GM12878 (cell line): ENCODE measurements around the gene OR10A3. TPM values are rescaled to one million over a fixed set of nuclear protein-coding genes. Genes with fewer than 3 reads are reported as not detected.
A peak's percentile ranks its signal among the peaks of the same experiment; 100 is the strongest.

Source experiments
- ATAC-seq: fragments of 200-7000 bp; cut with Tn5 transposase; 3 replicates; pipeline ENCODE4 v1.9.1; 2020; ENCODE audit warnings: mild to moderate bottlenecking, moderate library complexity
- BruUV-seq: library from RNA; stranded (reverse); fragments of 400-500 nt; replicated peaks from 2 replicates; lab custom pipeline; 2021; lab: Mats Ljungman, UMichigan
- CTCF ChIA-PET: fragments of 300-600 bp; sonication (Branson Sonifier 250); formaldehyde crosslinking; extraction: SDS; loops from one replicate; lab custom pipeline; 2021; ENCODE audit warnings: inconsistent platforms; lab: Yijun Ruan, JAX
- POLR2A ChIA-PET: fragments of 350-600 bp; formaldehyde crosslinking; extraction: SDS; loops from one replicate; lab custom pipeline; 2021; ENCODE audit warnings: inconsistent platforms; lab: Charles Lee
- RAD21 ChIA-PET: fragments of 300-600 bp; sonication (Branson Sonifier 250); formaldehyde crosslinking; loops from one replicate; lab custom pipeline; 2023; ENCODE audit warnings: antibody characterized with exemption; ENCODE audit not compliant: unreplicated experiment; lab: Charles Lee
- SMC1A ChIA-PET: fragments of 300-600 bp; sonication (Branson Sonifier 250); formaldehyde crosslinking; loops from one replicate; lab custom pipeline; 2023; ENCODE audit not compliant: unreplicated experiment, uncharacterized antibody; lab: Charles Lee
- DNase-seq: peaks from one replicate; pipeline ENCODE4 v3.0.0-alpha.2; 2011; ENCODE audit warnings: low read depth, low spot score
- FAIRE-seq: peaks from 3 replicates; lab custom pipeline; 2011; peaks lifted over from hg19 to GRCh38; lab: Jason Lieb, UNC
- H2AFZ ChIP-seq: 2 replicates; pipeline ENCODE4 v1.6.0; 2011; ENCODE audit warnings: low read depth, low read length, control low read depth; ENCODE audit not compliant: control insufficient read depth
- H3K27ac ChIP-seq: 2 replicates; pipeline ENCODE4 v1.5.1; 2011; ENCODE audit warnings: control low read depth; ENCODE audit not compliant: control insufficient read depth, insufficient read depth
- H3K27me3 ChIP-seq, 2 experiments: replicated peaks in 1 of 2; 2 replicates each; pipeline versions ENCODE4 v1.6.0 to v1.6.1; 2011; ENCODE audit warnings: low read length in 1 of 2; ENCODE audit not compliant: control insufficient read depth in 2 of 2, insufficient read depth in 2 of 2
- H3K36me3 ChIP-seq, 2 experiments: 2 replicates each; pipeline ENCODE4 v1.5.1; 2011; ENCODE audit warnings: low read length in 1 of 2; ENCODE audit not compliant: control insufficient read depth in 2 of 2, insufficient read depth in 2 of 2
- H3K4me1 ChIP-seq: 2 replicates; pipeline ENCODE4 v1.6.1; 2011; ENCODE audit warnings: mild to moderate bottlenecking, low read length, moderate library complexity, mixed read lengths; ENCODE audit not compliant: control insufficient read depth, insufficient read depth
- H3K4me2 ChIP-seq: 2 replicates; pipeline ENCODE4 v1.6.0; 2011; ENCODE audit warnings: control low read depth; ENCODE audit not compliant: control insufficient read depth, insufficient read depth
- H3K4me3 ChIP-seq: fragments of 200-600 bp; sonication (generic); 2 replicates; pipeline ENCODE4 v1.5.1; 2016
- H3K79me2 ChIP-seq: 2 replicates; pipeline ENCODE4 v1.6.0; 2011; ENCODE audit warnings: low read length; ENCODE audit not compliant: control insufficient read depth, insufficient read depth
- H3K9ac ChIP-seq: 2 replicates; pipeline ENCODE4 v1.8.0; 2011; ENCODE audit warnings: low read length, control low read depth, mixed read lengths; ENCODE audit not compliant: control insufficient read depth, insufficient read depth
- H3K9me3 ChIP-seq: replicated peaks from 3 replicates; pipeline ENCODE4 v1.5.1; 2011; ENCODE audit warnings: mild to moderate bottlenecking, low read length; ENCODE audit not compliant: control insufficient read depth, insufficient read depth
- H4K20me1 ChIP-seq: 2 replicates; pipeline ENCODE4 v1.6.0; 2011; ENCODE audit not compliant: control insufficient read depth, insufficient read depth
- ASH2L ChIP-seq: fragments of 300-600, 200-600 bp; sonication (generic); IDR thresholded peaks from 2 replicates; pipeline ENCODE4 v1.6.1; 2017; ENCODE audit warnings: low read depth, mild to moderate bottlenecking, borderline replicate concordance
- E2F8 ChIP-seq: fragments of 450-650 bp; IDR thresholded peaks from 2 replicates; pipeline ENCODE4 v1.6.1; 2018; ENCODE audit warnings: mild to moderate bottlenecking, low read depth, moderate library complexity; ENCODE audit not compliant: partially characterized antibody
- FOS ChIP-seq: IDR thresholded peaks from 3 replicates; pipeline ENCODE4 v1.6.1; 2011; ENCODE audit warnings: borderline replicate concordance; ENCODE audit not compliant: insufficient read length; ENCODE audit errors: extremely low read depth
- IKZF1 ChIP-seq: fragments of 450-650 bp; conservative IDR thresholded peaks from 2 replicates; pipeline ENCODE4 v1.6.1; 2017; ENCODE audit warnings: antibody characterized with exemption, mild to moderate bottlenecking
- IKZF2 ChIP-seq, 2 experiments: fragments of 450-650 bp; IDR thresholded peaks; 2 replicates each; pipeline ENCODE4 v1.6.1; 2017; ENCODE audit warnings: mild to moderate bottlenecking in 2 of 2, moderate library complexity in 2 of 2
- LARP7 ChIP-seq: fragments of 450-650 bp; IDR thresholded peaks from 2 replicates; pipeline ENCODE4 v1.6.1; 2017; ENCODE audit warnings: mild to moderate bottlenecking
- MEF2A ChIP-seq: IDR thresholded peaks from 2 replicates; pipeline ENCODE4 v1.6.1; 2011; ENCODE audit warnings: low read depth, mild to moderate bottlenecking, low read length, moderate library complexity; ENCODE audit not compliant: insufficient read depth
- MTA2 ChIP-seq: fragments of 450-650 bp; IDR thresholded peaks from 2 replicates; pipeline ENCODE4 v1.6.1; 2016; ENCODE audit warnings: low read depth, mild to moderate bottlenecking, moderate library complexity
- MTA3 ChIP-seq: IDR thresholded peaks from 2 replicates; pipeline ENCODE4 v1.6.1; 2012; ENCODE audit warnings: low read length, inconsistent platforms, borderline replicate concordance
- NBN ChIP-seq: fragments of 450-650 bp; IDR thresholded peaks from 2 replicates; pipeline ENCODE4 v1.6.1; 2016
- POLR2AphosphoS2 ChIP-seq: IDR thresholded peaks from 2 replicates; pipeline ENCODE4 v1.6.1; 2011; ENCODE audit warnings: low read depth, mild to moderate bottlenecking, low read length, improper control_type of control experiment, moderate library complexity
- RCOR1 ChIP-seq: conservative IDR thresholded peaks from 2 replicates; pipeline ENCODE4 v1.6.1; 2012; ENCODE audit warnings: low read depth, low read length, improper control_type of control experiment
- SUPT20H ChIP-seq: IDR thresholded peaks from 2 replicates; pipeline ENCODE4 v1.6.1; 2011; ENCODE audit warnings: low read depth, mild to moderate bottlenecking, low read length, moderate library complexity, borderline replicate concordance; ENCODE audit not compliant: control insufficient read depth
- TAF1 ChIP-seq: IDR thresholded peaks from 2 replicates; pipeline ENCODE4 v1.6.1; 2011; ENCODE audit warnings: mild to moderate bottlenecking, low read depth, low read length, borderline replicate concordance
- ZNF207 ChIP-seq: fragments of 450-650 bp; IDR thresholded peaks from 2 replicates; pipeline ENCODE4 v1.6.1; 2014; ENCODE audit warnings: antibody characterized with exemption, mild to moderate bottlenecking, borderline replicate concordance
- WGBS: methylation state at CpG from one replicate; pipeline ENCODE4 v1.1.6; 2016; ENCODE audit warnings: low lambda C conversion rate; ENCODE audit not compliant: insufficient replicate concordance, insufficient coverage; ENCODE audit errors: missing lambda C conversion rate; 5-methylcytosine and 5-hydroxymethylcytosine counted together
- in situ Hi-C: fragments of 300-500 bp; cut with MboI; formaldehyde crosslinking; loops from 9 replicates; pipeline ENCODE4 v1.14.3; 2018; ENCODE audit warnings: mixed read lengths
- intact Hi-C: fragments of 100-400 bp; cut with micrococcal nuclease; formaldehyde crosslinking; loops from one replicate; pipeline ENCODE4 v1.14.2; 2022; ENCODE audit not compliant: unreplicated experiment
- polyA plus RNA-seq, 11 experiments: library from polyadenylated mRNA; depleted of rRNA in 4 of 11; unstranded in 6 of 11; stranded (reverse) in 5 of 11; fragments of >200 nt; fragmentation: Nextera tagmentation in 4 of 11; fragmentation: Illumina TruSeq in 1 of 11; extraction: Ambion mirVana in 4 of 11; extraction: Trizol in 1 of 11; gene quantifications; 1 replicate in 1 of 11; 2 replicates in 10 of 11; pipeline versions ENCODE4 v1.2.1 to v1.2.3, GENCODE V29; 2011 to 2016; ENCODE audit warnings: inconsistent platforms in 2 of 11, missing spikeins in 2 of 11, low read depth in 1 of 11
- total RNA-seq, 4 experiments: library from RNA; depleted of rRNA in 3 of 4; stranded (reverse); fragments of >200 nt in 3 of 4; fragmentation: Illumina TruSeq in 1 of 4; extraction: Trizol in 1 of 4; gene quantifications; 2 replicates each; pipeline versions ENCODE4 v1.2.1 to v1.2.3, GENCODE V29; 2013 to 2021
- TF ChIP-seq, protein P1 (sequence below): fragments of 450-650 bp; IDR thresholded peaks from 2 replicates; pipeline ENCODE4 v1.6.1; 2016; ENCODE audit warnings: mild to moderate bottlenecking
- TF ChIP-seq, protein P2 (sequence below): fragments of 450-650 bp; IDR thresholded peaks from 2 replicates; pipeline ENCODE4 v1.6.1; 2017; ENCODE audit warnings: mild to moderate bottlenecking, low read depth, inconsistent platforms; ENCODE audit not compliant: poor library complexity, severe bottlenecking

OR10A3 gene
- total and polyA plus RNA-seq, 10 of the 15 experiments (the other 5 are each of a cell fraction or from before 2014, with no cell fraction given): 0.04 TPM; not detected in 9

- DNase-seq: no peak
- H3K27me3 ChIP-seq: no peaks in the 10 kb centered on the region; a peak in 1 of 4 replicates
- CTCF ChIA-PET: interaction anchor here (0.5 to 8.4 kb wide), 7 partner anchors 12 to 311 kb away, joined by 3 to 271 read pairs (median 4); partner anchors contain the start of gene EIF3F
- peaks cover 14% of the 10 kb centered on the region for H3K4me1 ChIP-seq
- no peaks in the 10 kb centered on the region for H4K20me1 ChIP-seq
- POLR2A ChIA-PET: interaction anchor here (5.6 kb wide), 1 partner anchor 96 kb away, joined by 29 read pairs; the partner anchor contains the start of gene EIF3F
- no peaks in the 10 kb centered on the region for H3K9me3 ChIP-seq
- H2AFZ ChIP-seq: peak overlapping the region; percentile 75
- 2% methylated on average over 6 of the region's 6 CpGs for WGBS
- SMC1A ChIA-PET: interaction anchor here (1.0 to 8.4 kb wide), 7 partner anchors 15 to 209 kb away, joined by 3 to 190 read pairs (median 5); partner anchors contain the start of gene EIF3F
- RAD21 ChIA-PET: interaction anchor here (0.8 to 8.4 kb wide), 4 partner anchors 94 to 209 kb away, joined by 3 to 161 read pairs (median 4); partner anchors contain the start of gene EIF3F
- in situ Hi-C loops: loop anchor here (5.0 kb wide), 1 partner anchor 97 kb away; the partner anchor contains the start of gene EIF3F
- BruUV-seq: no TSS peak
- peak overlapping the region; percentile 44; the same call in 1 of the 2 replicates for H3K4me2 ChIP-seq
- H3K36me3 ChIP-seq: no peaks in the 10 kb centered on the region
- ATAC-seq: peak; percentile 60
- intact Hi-C loops: loop anchor here (10.0 kb wide), 1 partner anchor 204 kb away; no protein-coding TSS in a partner anchor
- FAIRE-seq: no peak
- H3K79me2 ChIP-seq: no peaks in the 10 kb centered on the region
- H3K4me3 ChIP-seq: 0 out of 2 replicates have a peak overlapping the region, but pooled peaks have one; percentile 7
- no peak overlapping the region for H3K9ac ChIP-seq
- no peak overlapping the region for H3K27ac ChIP-seq
- TF ChIP-seq, protein P1, sequence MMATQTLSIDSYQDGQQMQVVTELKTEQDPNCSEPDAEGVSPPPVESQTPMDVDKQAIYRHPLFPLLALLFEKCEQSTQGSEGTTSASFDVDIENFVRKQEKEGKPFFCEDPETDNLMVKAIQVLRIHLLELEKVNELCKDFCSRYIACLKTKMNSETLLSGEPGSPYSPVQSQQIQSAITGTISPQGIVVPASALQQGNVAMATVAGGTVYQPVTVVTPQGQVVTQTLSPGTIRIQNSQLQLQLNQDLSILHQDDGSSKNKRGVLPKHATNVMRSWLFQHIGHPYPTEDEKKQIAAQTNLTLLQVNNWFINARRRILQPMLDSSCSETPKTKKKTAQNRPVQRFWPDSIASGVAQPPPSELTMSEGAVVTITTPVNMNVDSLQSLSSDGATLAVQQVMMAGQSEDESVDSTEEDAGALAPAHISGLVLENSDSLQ: 0 out of 2 replicates have a peak, but pooled peaks have one; percentile 10
- TF ChIP-seq MTA3: no peak
- TF ChIP-seq MEF2A: no peak
- TF ChIP-seq E2F8: no peak
- peak; percentile 34; the same call in 1 of the 2 replicates for TF ChIP-seq MTA2
- peak; percentile 28 to 33; a peak in 2 of 4 replicates for TF ChIP-seq IKZF2 (IDR thresholded peaks at IDR 0.05)
- TF ChIP-seq RCOR1: no peak
- no peak for TF ChIP-seq ZNF207
- no peak for TF ChIP-seq NBN
- TF ChIP-seq, protein P2, sequence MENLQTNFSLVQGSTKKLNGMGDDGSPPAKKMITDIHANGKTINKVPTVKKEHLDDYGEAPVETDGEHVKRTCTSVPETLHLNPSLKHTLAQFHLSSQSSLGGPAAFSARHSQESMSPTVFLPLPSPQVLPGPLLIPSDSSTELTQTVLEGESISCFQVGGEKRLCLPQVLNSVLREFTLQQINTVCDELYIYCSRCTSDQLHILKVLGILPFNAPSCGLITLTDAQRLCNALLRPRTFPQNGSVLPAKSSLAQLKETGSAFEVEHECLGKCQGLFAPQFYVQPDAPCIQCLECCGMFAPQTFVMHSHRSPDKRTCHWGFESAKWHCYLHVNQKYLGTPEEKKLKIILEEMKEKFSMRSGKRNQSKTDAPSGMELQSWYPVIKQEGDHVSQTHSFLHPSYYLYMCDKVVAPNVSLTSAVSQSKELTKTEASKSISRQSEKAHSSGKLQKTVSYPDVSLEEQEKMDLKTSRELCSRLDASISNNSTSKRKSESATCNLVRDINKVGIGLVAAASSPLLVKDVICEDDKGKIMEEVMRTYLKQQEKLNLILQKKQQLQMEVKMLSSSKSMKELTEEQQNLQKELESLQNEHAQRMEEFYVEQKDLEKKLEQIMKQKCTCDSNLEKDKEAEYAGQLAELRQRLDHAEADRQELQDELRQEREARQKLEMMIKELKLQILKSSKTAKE: no peak
- no peak for TF ChIP-seq POLR2AphosphoS2
- peak; percentile 20; the same call in 1 of the 2 replicates for TF ChIP-seq IKZF1
- no peak for TF ChIP-seq LARP7
- no peak for TF ChIP-seq TAF1
- no peak for TF ChIP-seq FOS
- TF ChIP-seq ASH2L: no peak
- no peak for TF ChIP-seq SUPT20H
Measured at GRCh38 chr11:7890417-7891172, 50.9 kb downstream of the OR10A3 start.
